HEK293 (cell line): ENCODE measurements around the gene DMAC1.

Experiments
- CTCF ChIA-PET: fragments of 350-600 bp; formaldehyde crosslinking; extraction: SDS; loops from one replicate; lab custom pipeline; 2021; ENCODE audit warnings: antibody characterized with exemption; lab: Yijun Ruan, JAX
- POLR2A ChIA-PET: fragments of 300-600 bp; formaldehyde crosslinking; extraction: SDS; loops from one replicate; lab custom pipeline; 2020; ENCODE audit warnings: antibody characterized with exemption, inconsistent platforms; lab: Yijun Ruan, JAX
- H3K27ac ChIP-seq: fragments of 200-500 bp; sonication (Bioruptor generic); 2 replicates; pipeline ENCODE4 v1.5.1; 2014; ENCODE audit warnings: low read depth, low read length, control low read depth, inconsistent platforms; ENCODE audit errors: extremely low read depth
- H3K36me3 ChIP-seq, 2 experiments: fragments of 200-500 bp in 1 of 2; sonication (Bioruptor generic) in 1 of 2; 1 replicate in 1 of 2; 2 replicates in 1 of 2; pipeline ENCODE4 v1.5.1; 2014 to 2017; ENCODE audit warnings: inconsistent platforms in 2 of 2, low read length in 2 of 2; ENCODE audit not compliant: control insufficient read depth in 2 of 2, insufficient read depth in 1 of 2
- H3K4me1 ChIP-seq: fragments of 200-500 bp; sonication (Bioruptor generic); 2 replicates; pipeline ENCODE4 v1.5.1; 2014; ENCODE audit warnings: mild to moderate bottlenecking, low read length, inconsistent platforms; ENCODE audit not compliant: control insufficient read depth, insufficient read depth
- H3K4me3 ChIP-seq: 2 replicates; pipeline ENCODE4 v1.5.1; 2011; ENCODE audit warnings: low read depth, mild to moderate bottlenecking, control low read depth, low read length, moderate library complexity
- H3K9me3 ChIP-seq: fragments of 200-500 bp; sonication (Bioruptor generic); 2 replicates; pipeline ENCODE4 v1.5.1; 2014; ENCODE audit warnings: low read depth, low read length, inconsistent platforms; ENCODE audit not compliant: control insufficient read depth, insufficient read depth
- BCL6B ChIP-seq: fragments of 450-650 bp; formaldehyde crosslinking; IDR thresholded peaks from 2 replicates; pipeline ENCODE4 v1.5.1; 2017; ENCODE audit warnings: missing biosample characterization, missing genetic modification characterization
- HOXD13 ChIP-seq: sonication (generic); formaldehyde crosslinking; IDR thresholded peaks from 2 replicates; pipeline ENCODE4 v1.8.0; 2022; ENCODE audit warnings: missing genetic modification reagents, borderline replicate concordance
- INSM2 ChIP-seq: fragments of 450-650 bp; formaldehyde crosslinking; IDR thresholded peaks from 2 replicates; pipeline ENCODE4 v1.5.1; 2016; ENCODE audit warnings: missing biosample characterization, missing genetic modification characterization
- OSR2 ChIP-seq: fragments of 450-650 bp; formaldehyde crosslinking; IDR thresholded peaks from 2 replicates; pipeline ENCODE4 v1.5.1; 2016; ENCODE audit warnings: missing biosample characterization, missing genetic modification characterization
- ZBTB21 ChIP-seq: fragments of 450-650 bp; formaldehyde crosslinking; IDR thresholded peaks from 2 replicates; pipeline ENCODE4 v1.5.1; 2017; ENCODE audit warnings: missing biosample characterization, missing genetic modification characterization
- ZBTB8A ChIP-seq: fragments of 450-650 bp; formaldehyde crosslinking; IDR thresholded peaks from 2 replicates; pipeline ENCODE4 v1.5.1; 2016; ENCODE audit warnings: missing biosample characterization, missing genetic modification characterization
- ZNF155 ChIP-seq: fragments of 450-650 bp; formaldehyde crosslinking; IDR thresholded peaks from 2 replicates; pipeline ENCODE4 v1.5.1; 2016; ENCODE audit warnings: missing biosample characterization, missing genetic modification characterization
- ZNF16 ChIP-seq: fragments of 450-650 bp; formaldehyde crosslinking; IDR thresholded peaks from 2 replicates; pipeline ENCODE4 v1.5.1; 2016; ENCODE audit warnings: low read depth, missing biosample characterization, missing genetic modification characterization
- ZNF473 ChIP-seq: fragments of 450-650 bp; formaldehyde crosslinking; IDR thresholded peaks from 2 replicates; pipeline ENCODE4 v1.5.1; 2017; ENCODE audit warnings: missing biosample characterization, missing genetic modification characterization
- ZNF518A ChIP-seq: fragments of 450-650 bp; formaldehyde crosslinking; conservative IDR thresholded peaks from 2 replicates; pipeline ENCODE4 v1.5.1; 2016; ENCODE audit warnings: low read depth, missing biosample characterization, missing genetic modification characterization
- ZNF560 ChIP-seq: fragments of 450-650 bp; formaldehyde crosslinking; IDR thresholded peaks from 2 replicates; pipeline ENCODE4 v1.5.1; 2017; ENCODE audit warnings: missing biosample characterization, missing genetic modification characterization, borderline replicate concordance
- ZNF580 ChIP-seq: fragments of 450-650 bp; formaldehyde crosslinking; IDR thresholded peaks from 2 replicates; pipeline ENCODE4 v1.5.1; 2016; ENCODE audit warnings: missing biosample characterization, missing genetic modification characterization
- ZNF596 ChIP-seq: fragments of 450-650 bp; IDR thresholded peaks from 2 replicates; pipeline ENCODE4 v1.5.0; 2018; ENCODE audit warnings: missing biosample characterization, mild to moderate bottlenecking, missing genetic modification characterization, moderate library complexity
- ZNF777 ChIP-seq: fragments of 450-650 bp; formaldehyde crosslinking; IDR thresholded peaks from 2 replicates; pipeline ENCODE4 v1.5.1; 2017; ENCODE audit warnings: missing biosample characterization, missing genetic modification characterization, borderline replicate concordance
- ZNF792 ChIP-seq: fragments of 450-650 bp; formaldehyde crosslinking; IDR thresholded peaks from 2 replicates; pipeline ENCODE4 v1.5.1; 2016; ENCODE audit warnings: missing biosample characterization, missing genetic modification characterization
- ZNF830 ChIP-seq: fragments of 450-650 bp; IDR thresholded peaks from 2 replicates; pipeline ENCODE4 v1.5.0; 2018; ENCODE audit warnings: missing biosample characterization, missing genetic modification characterization, low read depth, mild to moderate bottlenecking, moderate library complexity
- ZNF843 ChIP-seq: fragments of 450-650 bp; formaldehyde crosslinking; IDR thresholded peaks from 2 replicates; pipeline ENCODE4 v1.5.1; 2016; ENCODE audit warnings: missing biosample characterization, missing genetic modification characterization

Gene DMAC1

GRCh38 chr9:7784472-7784871, 15.1 kb downstream of the DMAC1 start:
- POLR2A ChIA-PET: no interaction called here
- CTCF ChIA-PET: no interaction called here
- no peak for TF ChIP-seq ZNF155 (tag by site-specific recombination)
- TF ChIP-seq ZNF843 (tag by site-specific recombination): no peak
- TF ChIP-seq ZNF596 (tag by site-specific recombination): no peak
- TF ChIP-seq ZNF518A: no peak
- Histone ChIP-seq H3K4me1 (no peaks in the 10 kb centered on the region), H3K4me3 (no peak overlapping the region), H3K9me3 (no peaks in the 10 kb centered on the region), H3K27ac (no peak overlapping the region), H3K36me3 (peaks cover 0 to 14% of the 10 kb centered on the region in 2 experiments; a peak in 1 of 3 replicates)

GRCh38 chr9:7783635-7784063, 15.9 kb downstream of the DMAC1 start:
- H3K4me3 ChIP-seq: no peak overlapping the region
- no peak for TF ChIP-seq ZNF580 (tag by site-specific recombination)
- TF ChIP-seq ZNF560 (tag by site-specific recombination): no peak
- no peak for TF ChIP-seq HOXD13 (CRISPR knock-in tag)
- TF ChIP-seq OSR2 (tag by site-specific recombination): no peak
- TF ChIP-seq ZNF777: no peak
- no peak for TF ChIP-seq ZNF16 (tag by site-specific recombination)
- TF ChIP-seq, all 188 proteins: peak for 0
- no peaks in the 10 kb centered on the region for H3K9me3 ChIP-seq
- H3K4me1 ChIP-seq: no peaks in the 10 kb centered on the region
- ChIA-PET POLR2A (no interaction called here), CTCF (no interaction called here)
- no peak overlapping the region for H3K27ac ChIP-seq
- H3K36me3 ChIP-seq: peaks cover 0 to 14% of the 10 kb centered on the region in 2 experiments; a peak in 1 of 3 replicates

GRCh38 chr9:7782400-7783120, 17.0 kb downstream of the DMAC1 start:
- Histone ChIP-seq H3K9me3 (no peaks in the 10 kb centered on the region), H3K36me3 (peaks cover 0 to 9% of the 10 kb centered on the region in 2 experiments; a peak in 1 of 3 replicates), H3K4me3 (no peak overlapping the region), H3K4me1 (no peaks in the 10 kb centered on the region), H3K27ac (no peak overlapping the region)
- POLR2A ChIA-PET: no interaction called here
- CTCF ChIA-PET: interaction anchor here (0.6 to 0.7 kb wide), 2 partner anchors 12 to 216 kb away, joined by 3 to 5 read pairs; no protein-coding TSS in a partner anchor
- TF ChIP-seq ZNF830 (tag by site-specific recombination) (no peak), ZNF792 (tag by site-specific recombination) (no peak), ZBTB8A (no peak), ZNF518A (no peak), INSM2 (tag by site-specific recombination) (no peak), ZNF473 (tag by site-specific recombination) (no peak), ZBTB21 (tag by site-specific recombination) (no peak), BCL6B (tag by site-specific recombination) (no peak)
